ENCODE data around the gene CRYBB1. TPM values are rescaled to one million over a fixed set of nuclear protein-coding genes. Genes with fewer than 3 reads are reported as not detected.
"Not testable (repeated sequence)": the region's sequence is repeated elsewhere in the genome, so short reads cannot be mapped to it uniquely, and the experiment has no call there.

Gene CRYBB1
- total and polyA plus RNA-seq, 8 donors = 0.79 to 1.5 (median 1.1) TPM

DNA sequence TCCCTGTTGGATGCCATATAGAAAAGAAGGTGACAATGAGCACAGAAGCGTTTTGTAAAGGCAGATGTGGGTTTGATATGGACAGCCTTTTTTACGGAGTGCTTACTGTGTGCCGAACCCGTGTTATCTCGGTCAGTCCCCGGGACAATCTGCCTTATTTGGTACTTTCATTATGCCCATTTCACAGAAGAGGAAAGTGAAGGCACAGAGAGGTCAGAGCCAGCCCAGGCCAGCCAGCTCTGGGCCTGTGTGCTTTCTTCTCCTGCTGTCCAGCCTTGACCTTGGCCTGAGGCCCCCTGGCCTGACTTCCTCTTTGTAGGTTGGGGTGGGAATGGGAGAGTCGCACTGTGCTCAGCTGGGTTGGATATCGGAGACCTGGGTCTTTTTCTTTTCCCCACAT is 628 bp upstream of the CRYBB1 start:
- TF ChIP-seq CTCF (IDR thresholded peaks at IDR 0.05) = no peak
- DNase-seq (no peak), ATAC-seq (no peak)
- Histone ChIP-seq H3K4me3 (no peak overlapping the region), H3K36me3 (no peaks in the 10 kb centered on the region), H3K27ac (peak overlapping the region in 1 of 2 donors; percentile 57), H3K9me3 (no peaks in the 10 kb centered on the region), H3K27me3 (peaks cover 0 to 10% of the 10 kb centered on the region in 2 donors), H3K4me1 (peaks cover 0 to 36% of the 10 kb centered on the region in 2 donors)
- intact Hi-C loops (cut with DNase I) = no loop called here

GRCh38 chr22:26616650-26617049 is 1.2 kb downstream of the CRYBB1 start:
- Histone ChIP-seq H3K27me3 (peaks cover 0 to 10% of the 10 kb centered on the region in 2 donors), H3K9me3 (no peaks in the 10 kb centered on the region), H3K27ac (no peak overlapping the region), H3K4me3 (no peak overlapping the region), H3K4me1 (peaks cover 0 to 36% of the 10 kb centered on the region in 2 donors), H3K36me3 (no peaks in the 10 kb centered on the region)
- intact Hi-C loops (cut with DNase I) = no loop called here
- ATAC-seq = no peak
- no peak for TF ChIP-seq CTCF (IDR thresholded peaks at IDR 0.05)
- no peak for DNase-seq

DNA sequence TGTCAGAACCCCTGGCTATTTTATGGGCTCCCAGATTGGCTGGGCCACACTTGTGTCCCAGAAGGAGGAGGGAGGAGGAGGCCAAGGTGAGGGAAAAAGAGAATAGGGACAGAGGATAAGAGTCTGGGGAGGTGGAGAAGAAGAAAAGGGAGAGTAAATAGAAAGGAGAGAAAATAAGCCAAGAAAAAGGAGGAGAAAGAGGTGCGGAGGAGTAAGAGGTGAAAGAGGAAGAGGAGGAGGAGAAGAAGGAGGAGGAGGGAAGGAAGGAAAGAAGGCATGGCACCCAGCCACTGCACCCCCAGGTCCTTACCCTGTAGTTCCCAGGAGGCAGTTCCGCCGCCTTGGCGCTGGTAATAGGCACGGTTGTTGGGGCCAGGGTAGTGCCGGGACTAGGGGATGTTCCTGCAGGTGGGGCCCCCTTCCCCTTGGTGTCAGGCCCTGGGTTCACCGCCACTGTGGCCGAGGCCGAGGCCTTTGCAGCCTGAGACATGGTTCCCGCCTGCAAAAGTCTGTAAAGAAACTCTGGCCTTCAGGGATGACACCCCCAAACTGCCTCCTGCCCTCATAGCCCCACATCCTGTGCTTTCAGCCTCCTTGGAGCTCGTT is 1.9 kb downstream of the CRYBB1 start:
- Histone ChIP-seq H3K27ac (no peak overlapping the region), H3K27me3 (peaks cover 0 to 10% of the 10 kb centered on the region in 2 donors), H3K9me3 (no peaks in the 10 kb centered on the region), H3K36me3 (no peaks in the 10 kb centered on the region), H3K4me1 (peaks cover 0 to 36% of the 10 kb centered on the region in 2 donors), H3K4me3 (no peak overlapping the region)
- ATAC-seq (no peak), DNase-seq (no peak)
- TF ChIP-seq CTCF (IDR thresholded peaks at IDR 0.05) = no peak
- intact Hi-C loops (cut with DNase I) = no loop called here

DNA sequence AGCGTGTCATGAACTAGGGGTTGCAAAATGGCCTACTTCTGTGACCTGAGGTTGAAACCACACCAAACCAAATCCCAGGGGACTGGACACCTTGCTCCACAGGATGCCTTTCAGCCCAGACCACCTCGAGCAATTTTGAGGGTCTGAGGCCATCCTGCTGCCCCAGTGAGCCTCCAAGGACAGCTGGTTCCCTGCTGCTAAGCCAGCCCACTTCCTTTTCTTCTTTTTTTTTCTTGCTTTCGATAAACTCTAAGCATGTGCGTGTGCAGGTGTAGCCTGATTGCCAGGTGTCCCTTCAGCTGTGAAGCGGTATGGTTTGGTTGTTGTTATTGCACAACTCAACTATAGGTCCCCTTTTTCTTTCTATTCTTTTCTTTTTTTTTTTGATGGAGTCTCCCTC is 2.7 kb downstream of the CRYBB1 start:
- DNase-seq (no peak), ATAC-seq (no peak)
- Histone ChIP-seq H3K27me3 (peaks cover 0 to 10% of the 10 kb centered on the region in 2 donors), H3K36me3 (no peaks in the 10 kb centered on the region), H3K9me3 (no peaks in the 10 kb centered on the region), H3K27ac (no peak overlapping the region), H3K4me1 (peaks cover 0 to 34% of the 10 kb centered on the region in 2 donors), H3K4me3 (no peak overlapping the region)
- no peak for TF ChIP-seq CTCF (IDR thresholded peaks at IDR 0.05)
- intact Hi-C loops (cut with DNase I) = no loop called here

- H3K27ac ChIP-seq = no peak overlapping the region
- intact Hi-C loops (cut with DNase I) = no loop called here
- TF ChIP-seq CTCF (IDR thresholded peaks at IDR 0.05) = no peak
- no peaks in the 10 kb centered on the region for H3K36me3 ChIP-seq
- H3K27me3 ChIP-seq = peaks cover 0 to 6% of the 10 kb centered on the region in 2 donors
- H3K9me3 ChIP-seq = no peaks in the 10 kb centered on the region
- no peak overlapping the region for H3K4me3 ChIP-seq
- ATAC-seq = no peak
- no peak for DNase-seq
- peaks cover 0 to 26% of the 10 kb centered on the region in 2 donors for H3K4me1 ChIP-seq
These were observed 3.5 kb downstream of the CRYBB1 start for GRCh38 chr22:26614322-26614721.

- DNase-seq; intact Hi-C loops (cut with DNase I); H3K27me3 ChIP-seq; ATAC-seq; H3K27ac ChIP-seq; H3K9me3 ChIP-seq; H3K4me3 ChIP-seq; H3K36me3 ChIP-seq: not testable (repeated sequence)
- H3K4me1 ChIP-seq = peaks cover 0 to 26% of the 10 kb centered on the region in 2 donors
These were observed 4.1 kb downstream of the CRYBB1 start for GRCh38 chr22:26613753-26614152.
